SK-N-SH (cell line): ENCODE results near the gene IL17REL.

Experiments used
- CHD2 ChIP-seq: fragments of 150-350 bp; IDR thresholded peaks from 2 replicates; pipeline ENCODE4 v1.6.1; 2018; ENCODE audit warnings: low read length; ENCODE audit not compliant: partially characterized antibody
- EZH2phosphoT487 ChIP-seq: fragments of 200-600 bp; sonication (generic); IDR thresholded peaks from 2 replicates; pipeline ENCODE4 v1.6.1; 2017; ENCODE audit warnings: low read depth, mixed run types, mild to moderate bottlenecking, antibody characterized with exemption, moderate library complexity, borderline replicate concordance
- FOSL2 ChIP-seq: IDR thresholded peaks from 2 replicates; pipeline ENCODE4 v1.4.0; 2012; ENCODE audit warnings: low read depth, mild to moderate bottlenecking, moderate library complexity, borderline replicate concordance
- GABPA ChIP-seq: IDR thresholded peaks from 2 replicates; pipeline ENCODE4 v1.4.0; 2012; ENCODE audit warnings: low read depth, mild to moderate bottlenecking
- POLR2AphosphoS5 ChIP-seq: IDR thresholded peaks from 2 replicates; pipeline ENCODE4 v1.6.1; 2012; ENCODE audit warnings: low read depth, low read length
- RAD21 ChIP-seq: IDR thresholded peaks from 2 replicates; pipeline ENCODE4 v1.6.1; 2012; ENCODE audit warnings: mild to moderate bottlenecking, low read length
- RFX5 ChIP-seq: IDR thresholded peaks from 2 replicates; pipeline ENCODE4 v1.6.1; 2012; ENCODE audit warnings: mild to moderate bottlenecking, improper control_type of control experiment, low read length
- SMC3 ChIP-seq: IDR thresholded peaks from 2 replicates; pipeline ENCODE4 v1.6.1; 2012; ENCODE audit warnings: low read depth, low read length, improper control_type of control experiment
- TAF1 ChIP-seq: IDR thresholded peaks from 2 replicates; pipeline ENCODE4 v1.6.1; 2012; ENCODE audit warnings: low read depth, mild to moderate bottlenecking, low read length, moderate library complexity, borderline replicate concordance
- TEAD4 ChIP-seq: IDR thresholded peaks from 2 replicates; pipeline ENCODE4 v1.4.0; 2012; ENCODE audit warnings: mild to moderate bottlenecking, borderline replicate concordance; ENCODE audit not compliant: insufficient read depth
- TF ChIP-seq, protein P1 (sequence below): fragments of 200-600 bp; sonication (generic); IDR thresholded peaks from 2 replicates; pipeline ENCODE4 v1.6.1; 2017; ENCODE audit warnings: antibody characterized with exemption, mild to moderate bottlenecking, moderate library complexity
- TF ChIP-seq, protein P2 (sequence below): IDR thresholded peaks from 2 replicates; pipeline ENCODE4 v1.4.0; 2012; ENCODE audit warnings: low read depth, borderline replicate concordance
- TF ChIP-seq, protein P3 (sequence below): IDR thresholded peaks from 2 replicates; pipeline ENCODE4 v1.4.0; 2012; ENCODE audit warnings: low read depth, borderline replicate concordance
- TF ChIP-seq, protein P4 (sequence below): fragments of 150-350 bp; IDR thresholded peaks from 2 replicates; pipeline ENCODE4 v1.6.1; 2016; ENCODE audit warnings: mild to moderate bottlenecking, low read depth, low read length

DNA sequence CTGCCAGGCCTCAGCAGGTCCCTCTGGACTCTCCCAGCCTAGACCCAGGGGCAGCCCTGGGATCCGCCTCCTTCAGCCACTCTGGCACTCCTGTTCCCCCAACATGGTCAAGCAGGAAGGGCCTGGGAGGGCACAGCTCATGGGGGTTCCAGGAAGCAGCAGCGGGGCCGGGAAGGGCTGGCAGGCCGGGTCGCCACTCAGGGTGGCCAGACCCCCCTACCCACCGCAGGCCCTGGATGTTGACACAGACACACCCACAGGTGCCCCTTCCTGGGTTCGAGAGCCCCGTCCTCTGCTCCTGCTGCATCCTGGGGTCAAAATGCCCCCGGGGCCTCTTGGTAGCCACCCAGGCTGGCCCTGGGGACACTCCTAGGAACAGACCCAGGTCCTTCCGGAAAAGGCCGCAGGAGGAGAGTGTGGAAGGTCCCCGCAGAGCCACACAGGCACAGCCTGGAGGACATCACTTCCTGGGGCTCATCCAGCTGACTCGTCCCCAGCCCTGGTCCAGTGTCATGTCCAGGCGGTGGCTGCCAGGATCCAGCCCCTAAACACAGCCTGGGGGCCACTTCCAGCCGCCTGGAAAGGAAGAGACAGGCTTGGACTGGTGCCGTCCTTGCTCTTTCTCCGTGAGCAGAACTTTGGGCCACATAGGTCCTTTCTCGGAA lies 58.8 kb downstream of the IL17REL start:
- TF ChIP-seq POLR2AphosphoS5 (no peak), EZH2phosphoT487 (no peak), TAF1 (no peak), FOSL2 (no peak), SMC3 (no peak), TEAD4 (no peak), RAD21 (no peak), GABPA (no peak), CHD2 (no peak), RFX5 (no peak)
- TF ChIP-seq, protein P1, sequence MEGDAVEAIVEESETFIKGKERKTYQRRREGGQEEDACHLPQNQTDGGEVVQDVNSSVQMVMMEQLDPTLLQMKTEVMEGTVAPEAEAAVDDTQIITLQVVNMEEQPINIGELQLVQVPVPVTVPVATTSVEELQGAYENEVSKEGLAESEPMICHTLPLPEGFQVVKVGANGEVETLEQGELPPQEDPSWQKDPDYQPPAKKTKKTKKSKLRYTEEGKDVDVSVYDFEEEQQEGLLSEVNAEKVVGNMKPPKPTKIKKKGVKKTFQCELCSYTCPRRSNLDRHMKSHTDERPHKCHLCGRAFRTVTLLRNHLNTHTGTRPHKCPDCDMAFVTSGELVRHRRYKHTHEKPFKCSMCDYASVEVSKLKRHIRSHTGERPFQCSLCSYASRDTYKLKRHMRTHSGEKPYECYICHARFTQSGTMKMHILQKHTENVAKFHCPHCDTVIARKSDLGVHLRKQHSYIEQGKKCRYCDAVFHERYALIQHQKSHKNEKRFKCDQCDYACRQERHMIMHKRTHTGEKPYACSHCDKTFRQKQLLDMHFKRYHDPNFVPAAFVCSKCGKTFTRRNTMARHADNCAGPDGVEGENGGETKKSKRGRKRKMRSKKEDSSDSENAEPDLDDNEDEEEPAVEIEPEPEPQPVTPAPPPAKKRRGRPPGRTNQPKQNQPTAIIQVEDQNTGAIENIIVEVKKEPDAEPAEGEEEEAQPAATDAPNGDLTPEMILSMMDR, result no peak
- TF ChIP-seq, protein P2, sequence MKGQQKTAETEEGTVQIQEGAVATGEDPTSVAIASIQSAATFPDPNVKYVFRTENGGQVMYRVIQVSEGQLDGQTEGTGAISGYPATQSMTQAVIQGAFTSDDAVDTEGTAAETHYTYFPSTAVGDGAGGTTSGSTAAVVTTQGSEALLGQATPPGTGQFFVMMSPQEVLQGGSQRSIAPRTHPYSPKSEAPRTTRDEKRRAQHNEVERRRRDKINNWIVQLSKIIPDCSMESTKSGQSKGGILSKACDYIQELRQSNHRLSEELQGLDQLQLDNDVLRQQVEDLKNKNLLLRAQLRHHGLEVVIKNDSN, result no peak
- TF ChIP-seq, protein P3, sequence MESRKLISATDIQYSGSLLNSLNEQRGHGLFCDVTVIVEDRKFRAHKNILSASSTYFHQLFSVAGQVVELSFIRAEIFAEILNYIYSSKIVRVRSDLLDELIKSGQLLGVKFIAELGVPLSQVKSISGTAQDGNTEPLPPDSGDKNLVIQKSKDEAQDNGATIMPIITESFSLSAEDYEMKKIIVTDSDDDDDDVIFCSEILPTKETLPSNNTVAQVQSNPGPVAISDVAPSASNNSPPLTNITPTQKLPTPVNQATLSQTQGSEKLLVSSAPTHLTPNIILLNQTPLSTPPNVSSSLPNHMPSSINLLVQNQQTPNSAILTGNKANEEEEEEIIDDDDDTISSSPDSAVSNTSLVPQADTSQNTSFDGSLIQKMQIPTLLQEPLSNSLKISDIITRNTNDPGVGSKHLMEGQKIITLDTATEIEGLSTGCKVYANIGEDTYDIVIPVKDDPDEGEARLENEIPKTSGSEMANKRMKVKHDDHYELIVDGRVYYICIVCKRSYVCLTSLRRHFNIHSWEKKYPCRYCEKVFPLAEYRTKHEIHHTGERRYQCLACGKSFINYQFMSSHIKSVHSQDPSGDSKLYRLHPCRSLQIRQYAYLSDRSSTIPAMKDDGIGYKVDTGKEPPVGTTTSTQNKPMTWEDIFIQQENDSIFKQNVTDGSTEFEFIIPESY, result no peak
- TF ChIP-seq, protein P4, sequence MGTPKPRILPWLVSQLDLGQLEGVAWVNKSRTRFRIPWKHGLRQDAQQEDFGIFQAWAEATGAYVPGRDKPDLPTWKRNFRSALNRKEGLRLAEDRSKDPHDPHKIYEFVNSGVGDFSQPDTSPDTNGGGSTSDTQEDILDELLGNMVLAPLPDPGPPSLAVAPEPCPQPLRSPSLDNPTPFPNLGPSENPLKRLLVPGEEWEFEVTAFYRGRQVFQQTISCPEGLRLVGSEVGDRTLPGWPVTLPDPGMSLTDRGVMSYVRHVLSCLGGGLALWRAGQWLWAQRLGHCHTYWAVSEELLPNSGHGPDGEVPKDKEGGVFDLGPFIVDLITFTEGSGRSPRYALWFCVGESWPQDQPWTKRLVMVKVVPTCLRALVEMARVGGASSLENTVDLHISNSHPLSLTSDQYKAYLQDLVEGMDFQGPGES, result no peak
